HG02678 (cell line): ENCODE results near the gene AGAP4.
"Not testable (repeated sequence)": the region's sequence is repeated elsewhere in the genome, so short reads cannot be mapped to it uniquely, and the experiment has no call there.

ENCODE experiments used
- ATAC-seq: cut with Tn5 transposase; IDR thresholded peaks from one replicate; pipeline ENCODE4 v1.9.1; 2021; ENCODE audit warnings: mild to moderate bottlenecking, moderate library complexity; ENCODE audit not compliant: unreplicated experiment

AGAP4 gene

DNA sequence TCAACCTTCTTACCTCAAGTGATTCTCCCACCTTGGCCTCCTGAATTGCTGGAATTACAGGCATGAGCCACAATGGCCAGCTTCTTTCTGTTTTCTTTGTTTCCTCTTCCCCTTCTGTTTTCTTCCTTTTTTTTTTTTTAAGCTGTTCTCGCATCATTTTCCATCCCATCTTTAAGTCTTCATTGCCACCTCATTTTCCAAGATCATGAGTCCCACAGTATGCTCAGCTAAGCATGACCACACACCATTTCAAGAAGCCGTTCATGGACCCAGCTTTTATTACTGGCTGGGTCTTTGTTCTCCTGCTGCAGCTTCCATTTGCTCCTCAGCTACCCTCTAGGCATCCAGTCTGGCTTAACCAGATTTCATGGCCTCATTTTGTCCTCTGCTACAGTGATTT, 52.5 kb downstream of the AGAP4 start:
- ATAC-seq: not testable (repeated sequence)

DNA sequence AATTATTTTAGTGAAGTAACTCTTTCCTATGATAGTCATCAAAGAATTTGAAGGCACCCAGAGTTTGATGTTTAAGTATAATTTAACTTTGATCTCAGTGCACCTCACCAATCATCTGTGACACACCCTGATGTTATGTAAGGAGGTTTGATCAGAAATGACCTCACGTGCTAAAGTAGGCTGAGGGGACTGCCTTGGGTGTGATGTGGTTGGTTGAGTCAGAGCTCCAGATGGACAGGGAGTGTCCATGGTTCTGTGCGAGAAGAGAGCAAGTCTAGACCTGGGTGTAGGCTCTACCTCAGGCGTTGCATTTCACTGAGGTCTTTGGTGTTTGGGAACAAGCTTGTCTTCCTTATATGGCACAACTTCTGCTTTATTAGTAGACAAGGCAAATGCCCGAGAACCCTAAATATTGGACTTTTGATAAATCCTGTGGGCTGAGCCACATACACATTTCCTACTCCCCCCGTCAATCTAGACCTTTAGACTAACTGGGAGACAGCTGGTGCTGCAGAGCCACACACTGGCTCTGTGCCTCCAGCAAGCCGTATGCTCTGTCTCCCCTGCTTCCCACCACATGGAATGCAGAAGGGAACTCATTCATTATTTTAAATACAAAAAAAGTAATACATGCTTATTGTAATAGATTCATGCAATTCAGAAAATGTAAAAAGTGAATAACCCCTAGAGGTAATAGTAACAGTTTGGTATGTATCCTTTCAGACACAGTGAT, 56.4 kb downstream of the AGAP4 start:
- not testable (repeated sequence) for ATAC-seq

- ATAC-seq: not testable (repeated sequence)
Measured at GRCh38 chr10:45789991-45790390, 57.3 kb downstream of the AGAP4 start.

- not testable (repeated sequence) for ATAC-seq
Measured at GRCh38 chr10:45787212-45787741, 60.0 kb downstream of the AGAP4 start.

DNA sequence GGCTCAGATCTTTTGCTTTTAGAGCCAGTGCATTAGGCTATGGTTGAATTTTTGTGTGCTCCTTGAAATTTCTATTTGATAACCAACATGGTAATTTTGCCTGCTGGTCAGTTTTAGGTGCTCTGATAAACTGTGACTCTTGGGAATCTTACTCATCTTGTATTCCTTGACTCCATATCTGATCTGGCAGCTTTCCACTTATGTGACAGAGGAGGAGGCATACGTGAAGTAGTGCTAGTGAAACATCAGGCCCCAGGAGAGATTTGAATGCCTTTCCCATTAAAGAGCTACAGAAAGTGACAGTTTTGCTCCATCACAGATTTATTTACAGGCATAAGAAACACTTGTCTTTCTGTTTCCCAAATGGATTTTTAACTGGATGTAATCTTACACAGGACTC, 61.1 kb downstream of the AGAP4 start:
- ATAC-seq: not testable (repeated sequence)
